ENCODE data around the gene LMX1B.

Gene LMX1B

DNA sequence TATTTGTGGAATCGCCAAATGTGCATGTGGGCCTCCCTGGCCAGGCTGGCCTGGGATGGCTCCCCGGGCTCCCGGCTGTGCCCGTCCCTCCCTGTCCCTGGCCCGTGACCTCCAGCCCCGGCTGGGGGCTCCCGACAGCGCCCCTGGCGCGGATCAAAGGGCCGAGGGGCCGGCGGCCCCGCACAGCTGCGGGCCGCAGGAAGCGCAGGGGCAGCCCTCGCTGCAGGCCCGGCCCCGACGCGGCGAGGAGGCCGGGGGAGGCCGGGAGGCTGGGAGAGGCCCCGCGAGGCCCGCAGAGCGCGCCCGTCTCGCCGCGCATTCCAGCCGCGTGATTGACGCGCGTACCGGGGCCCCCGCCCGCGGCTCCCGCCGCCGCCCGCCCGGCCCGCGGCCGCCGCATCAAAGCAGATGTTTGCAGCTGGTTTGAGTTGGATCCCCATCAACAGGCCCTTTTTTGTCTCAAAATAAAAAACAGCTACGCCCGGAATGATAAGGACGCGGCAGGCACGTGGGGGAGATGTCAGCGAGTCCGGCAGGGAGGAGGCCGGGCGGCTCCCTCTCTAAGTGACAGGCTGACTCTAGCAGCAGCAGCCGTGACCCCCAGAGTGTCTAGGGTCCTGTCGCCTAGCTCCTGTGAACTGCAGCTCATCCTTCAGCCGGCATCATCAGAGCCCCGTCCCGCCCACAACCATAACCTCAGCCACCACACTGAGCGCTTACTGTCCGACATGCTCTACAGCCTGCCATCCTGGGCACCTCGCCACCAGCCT lies 69.4 kb downstream of the LMX1B start:
- no peak for DNase-seq

DNA sequence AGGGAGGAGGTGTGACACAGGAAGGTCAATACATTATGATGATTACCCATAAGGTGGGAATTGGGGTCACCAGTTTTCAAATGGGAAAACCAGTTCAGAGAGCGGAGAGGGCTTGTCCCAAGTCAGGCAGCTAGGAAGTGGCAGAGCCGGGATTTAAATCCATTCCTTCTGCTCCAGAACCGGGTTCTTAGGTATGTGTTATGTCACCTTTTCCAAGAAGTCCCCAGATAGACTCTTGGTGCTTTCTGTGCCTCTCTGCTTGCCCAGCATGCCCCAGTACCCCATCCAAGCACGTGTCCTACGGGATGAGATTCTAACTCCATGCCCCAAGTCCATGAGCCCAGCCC lies 69.9 kb downstream of the LMX1B start:
- no peak for DNase-seq

DNA sequence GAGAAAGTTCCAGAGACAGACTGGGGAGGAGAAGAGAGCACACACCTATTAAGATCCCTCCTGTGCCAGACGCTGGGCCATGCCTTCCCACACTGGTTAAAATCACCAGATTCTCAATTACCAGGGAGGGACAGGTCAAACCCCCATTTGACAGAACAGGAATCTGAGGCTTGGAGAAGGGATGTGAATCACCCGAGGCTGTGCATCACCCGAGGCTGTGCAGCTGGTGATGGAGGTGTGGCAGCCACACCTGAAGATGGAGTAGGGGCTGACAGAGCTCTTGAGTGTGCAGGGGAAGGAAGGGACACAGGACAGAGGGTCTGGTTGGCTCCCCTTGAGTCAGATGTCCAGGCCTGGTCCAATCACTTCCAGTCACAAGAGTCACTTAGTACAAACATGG lies 70.6 kb downstream of the LMX1B start:
- DNase-seq = no peak

DNA sequence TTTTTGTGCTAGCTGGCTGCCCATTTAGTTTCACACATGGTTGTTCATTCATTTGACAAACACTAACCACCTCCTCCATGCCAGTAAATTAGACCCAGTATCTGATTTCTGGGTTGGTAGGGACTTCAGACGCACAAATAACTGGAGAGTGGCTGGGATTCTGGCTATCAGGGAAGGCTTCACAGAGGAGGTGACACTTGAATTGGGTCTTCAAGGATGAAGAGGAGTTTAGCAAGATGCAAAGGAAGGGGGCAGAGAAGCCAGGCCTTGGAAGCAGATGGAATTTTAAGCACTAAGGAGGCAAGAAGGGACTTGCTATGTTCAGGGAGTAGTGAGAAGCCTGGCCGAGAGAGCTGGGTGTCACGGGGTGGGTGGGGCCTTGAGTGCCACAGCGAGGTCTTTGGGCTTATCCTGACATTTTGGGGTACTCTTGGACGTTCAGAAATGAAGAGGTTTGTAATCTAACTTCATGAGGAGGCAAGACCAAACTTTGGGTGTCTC lies 71.3 kb downstream of the LMX1B start:
- DNase-seq = no peak

DNA sequence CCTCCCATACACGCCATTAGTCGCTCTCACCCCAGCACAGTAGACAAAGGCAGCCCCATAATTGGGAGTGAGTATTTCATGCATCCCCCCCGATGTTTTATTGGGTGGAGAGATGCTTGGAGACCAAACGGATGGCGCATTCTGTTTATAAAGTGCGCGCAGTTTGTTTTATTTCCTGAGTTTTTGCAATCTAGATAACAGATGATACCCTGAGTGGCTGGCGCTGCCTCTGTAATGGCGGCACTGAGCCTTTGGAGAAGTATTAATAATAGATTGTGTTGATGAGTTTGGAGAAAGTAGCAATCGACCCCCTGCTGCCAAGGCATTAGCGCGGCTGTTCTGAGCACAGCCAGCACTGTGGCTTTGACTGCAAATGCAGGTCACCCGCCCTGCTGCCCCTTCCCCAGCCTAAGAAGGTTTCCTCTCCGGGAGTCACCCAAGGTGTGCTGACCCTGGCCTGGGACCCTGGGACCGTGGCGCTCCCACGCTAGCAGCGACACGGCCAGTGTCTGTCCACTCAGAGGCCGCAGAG lies 74.3 kb downstream of the LMX1B start:
- no peak for DNase-seq

DNA sequence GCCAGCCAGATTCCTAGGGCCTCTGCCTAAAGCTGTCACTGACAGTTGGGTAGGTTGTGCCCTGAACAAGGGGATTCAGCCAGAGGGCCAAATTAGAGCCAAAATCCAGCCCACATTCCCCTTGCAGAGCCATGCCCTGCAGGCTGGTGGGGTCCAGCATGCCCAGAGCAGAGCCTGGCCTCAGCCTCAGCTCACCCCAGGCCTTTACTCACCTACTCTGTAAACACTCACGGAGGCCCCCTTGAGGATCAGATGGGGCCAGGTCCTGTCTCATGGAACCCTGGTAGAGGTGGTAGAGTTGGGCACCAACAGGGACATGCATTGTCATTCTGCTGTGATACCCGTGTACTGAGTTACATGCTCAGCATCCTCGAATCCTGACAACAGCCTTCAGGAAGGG lies 74.9 kb downstream of the LMX1B start:
- DNase-seq = no peak

DNA sequence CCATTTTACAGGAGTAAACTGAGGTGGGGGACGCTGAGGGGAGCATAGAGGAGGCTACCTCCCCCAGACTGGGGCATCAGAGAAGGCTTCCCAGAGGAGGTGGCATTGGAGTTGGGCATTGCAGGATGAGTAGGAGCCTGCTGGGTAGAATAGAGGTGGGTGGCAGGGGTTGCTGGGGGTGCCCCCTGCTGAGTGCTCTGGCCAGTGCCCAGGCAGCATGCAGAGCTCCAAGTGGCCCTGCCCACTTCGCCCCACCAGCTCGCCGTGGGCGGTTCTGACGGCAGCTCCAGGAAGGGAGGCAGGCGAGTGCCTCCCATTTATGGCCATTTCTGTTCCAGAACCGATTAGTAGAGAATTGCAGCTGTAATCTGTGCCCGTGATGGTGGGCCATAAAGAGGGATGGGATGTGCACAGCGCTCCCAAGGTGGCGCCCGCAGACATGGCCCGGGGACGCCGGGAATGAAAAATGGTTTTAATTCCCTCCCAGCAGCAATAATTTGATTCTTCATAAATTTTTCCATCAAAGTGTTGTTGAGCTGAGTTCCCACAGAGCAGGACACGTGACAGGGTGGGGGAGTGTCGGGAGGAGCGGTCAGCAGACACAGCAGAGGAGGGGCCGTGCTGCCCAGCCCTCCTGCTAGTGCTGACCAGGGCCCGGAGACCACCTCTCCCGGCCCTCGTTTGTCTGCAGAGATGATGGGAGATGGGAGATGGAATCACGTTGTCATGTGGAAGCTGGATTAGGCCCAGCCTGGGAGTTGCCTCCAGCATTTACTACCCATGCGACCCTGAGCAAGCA lies 75.5 kb downstream of the LMX1B start:
- DNase-seq = no peak

DNA sequence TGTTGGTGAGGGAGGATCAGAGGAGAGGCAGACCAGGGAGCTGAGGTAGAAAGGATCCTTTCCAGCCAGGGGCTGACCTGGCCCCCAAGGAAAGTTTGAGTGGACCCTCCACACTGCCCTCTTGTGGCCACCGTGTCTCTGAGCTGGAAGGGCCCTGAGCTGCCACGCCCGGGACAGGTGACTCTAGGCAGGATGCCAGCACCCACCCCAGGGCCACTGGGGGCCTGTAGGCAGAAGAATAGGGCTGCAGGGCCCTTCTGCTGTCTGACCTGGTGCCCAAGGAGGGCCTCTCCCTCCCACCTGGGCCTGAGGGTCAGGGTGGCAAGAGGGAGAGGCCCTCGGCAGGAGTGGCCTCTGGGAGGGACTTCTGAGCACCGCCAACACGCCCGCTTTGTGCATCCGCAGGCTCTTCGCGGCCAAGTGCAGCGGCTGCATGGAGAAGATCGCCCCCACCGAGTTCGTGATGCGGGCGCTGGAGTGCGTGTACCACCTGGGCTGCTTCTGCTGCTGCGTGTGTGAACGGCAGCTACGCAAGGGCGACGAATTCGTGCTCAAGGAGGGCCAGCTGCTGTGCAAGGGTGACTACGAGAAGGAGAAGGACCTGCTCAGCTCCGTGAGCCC lies 76.8 kb downstream of the LMX1B start:
- DNase-seq = peak; percentile 59

DNA sequence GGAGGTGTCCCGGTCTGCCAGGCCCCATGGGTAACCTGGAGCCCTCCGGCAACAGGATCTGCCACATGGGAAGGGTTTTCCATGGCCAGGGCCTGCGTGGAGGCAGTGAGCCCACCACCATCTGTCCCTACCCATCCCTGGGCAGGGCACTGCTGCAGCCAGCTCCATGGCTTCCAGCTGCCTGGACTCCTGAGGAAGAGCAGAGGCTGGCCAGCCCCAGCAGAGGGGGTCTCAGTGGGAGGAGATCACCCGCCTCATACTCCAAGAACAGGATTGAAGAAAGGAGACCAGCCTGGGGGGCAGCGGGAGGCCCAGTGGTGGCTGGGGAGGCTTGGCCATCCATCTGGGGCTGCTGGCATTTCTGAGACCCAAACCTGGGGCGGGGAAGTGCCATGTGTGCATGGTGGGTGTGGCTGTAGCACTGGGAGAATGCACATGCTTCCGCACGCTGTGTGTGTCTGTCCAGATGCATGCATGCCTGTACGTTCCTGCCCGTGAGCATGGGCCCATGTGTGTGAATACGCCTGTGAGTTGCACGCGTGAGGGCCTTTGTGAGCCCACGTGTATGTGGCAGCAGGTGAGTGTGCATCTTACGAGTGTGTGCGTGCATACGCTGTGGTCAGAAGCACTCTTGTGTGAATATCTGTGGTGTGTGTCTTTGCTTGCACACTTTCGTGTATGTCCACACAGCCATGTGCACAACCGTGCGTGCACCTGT lies 78.5 kb downstream of the LMX1B start:
- no peak for DNase-seq

DNA sequence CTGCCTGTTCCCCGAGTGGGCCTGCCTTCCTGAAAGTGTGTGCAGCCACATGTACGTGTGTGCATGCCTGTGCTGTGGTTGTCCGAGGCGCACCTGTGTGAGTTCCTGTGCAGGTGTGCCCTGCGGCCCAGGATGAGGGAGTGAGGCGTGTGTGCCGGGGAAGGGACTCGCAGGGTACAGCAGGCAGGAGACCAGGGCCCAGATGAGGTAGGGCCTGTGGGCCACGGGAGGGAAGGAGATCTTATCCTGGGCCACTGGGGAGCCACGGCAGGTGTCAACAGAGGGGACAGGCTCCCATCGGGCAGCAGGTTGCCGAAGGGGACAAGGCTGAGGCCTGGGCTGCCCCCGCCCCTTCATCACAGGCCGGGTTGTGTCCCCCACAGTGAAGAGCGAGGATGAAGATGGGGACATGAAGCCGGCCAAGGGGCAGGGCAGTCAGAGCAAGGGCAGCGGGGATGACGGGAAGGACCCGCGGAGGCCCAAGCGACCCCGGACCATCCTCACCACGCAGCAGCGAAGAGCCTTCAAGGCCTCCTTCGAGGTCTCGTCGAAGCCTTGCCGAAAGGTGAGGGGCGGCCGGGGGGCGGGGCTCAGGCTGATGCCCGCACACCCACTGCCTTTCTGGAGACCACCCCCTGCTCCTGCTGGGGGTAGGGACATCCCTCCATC lies 79.2 kb downstream of the LMX1B start:
- no peak for DNase-seq

DNA sequence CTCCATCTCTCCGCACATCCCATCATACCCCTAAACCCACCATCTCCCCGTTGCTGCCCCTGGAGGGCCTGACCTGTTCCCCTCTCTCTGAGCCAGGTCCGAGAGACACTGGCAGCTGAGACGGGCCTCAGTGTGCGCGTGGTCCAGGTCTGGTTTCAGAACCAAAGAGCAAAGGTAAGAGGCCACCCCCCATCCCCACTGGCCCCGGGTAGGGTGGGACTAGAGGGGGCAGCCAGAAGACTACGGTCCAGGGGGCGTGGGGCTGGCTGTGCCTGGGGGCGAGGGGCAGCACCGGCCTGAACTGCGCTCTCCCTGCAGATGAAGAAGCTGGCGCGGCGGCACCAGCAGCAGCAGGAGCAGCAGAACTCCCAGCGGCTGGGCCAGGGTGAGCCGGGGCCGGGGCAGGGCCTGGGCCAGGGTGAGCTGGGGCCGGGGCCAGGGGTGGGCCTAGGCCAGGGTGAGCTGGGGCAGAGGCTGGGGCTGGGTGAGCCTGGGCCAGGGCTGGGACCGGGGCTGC lies 79.8 kb downstream of the LMX1B start:
- DNase-seq = no peak

DNA sequence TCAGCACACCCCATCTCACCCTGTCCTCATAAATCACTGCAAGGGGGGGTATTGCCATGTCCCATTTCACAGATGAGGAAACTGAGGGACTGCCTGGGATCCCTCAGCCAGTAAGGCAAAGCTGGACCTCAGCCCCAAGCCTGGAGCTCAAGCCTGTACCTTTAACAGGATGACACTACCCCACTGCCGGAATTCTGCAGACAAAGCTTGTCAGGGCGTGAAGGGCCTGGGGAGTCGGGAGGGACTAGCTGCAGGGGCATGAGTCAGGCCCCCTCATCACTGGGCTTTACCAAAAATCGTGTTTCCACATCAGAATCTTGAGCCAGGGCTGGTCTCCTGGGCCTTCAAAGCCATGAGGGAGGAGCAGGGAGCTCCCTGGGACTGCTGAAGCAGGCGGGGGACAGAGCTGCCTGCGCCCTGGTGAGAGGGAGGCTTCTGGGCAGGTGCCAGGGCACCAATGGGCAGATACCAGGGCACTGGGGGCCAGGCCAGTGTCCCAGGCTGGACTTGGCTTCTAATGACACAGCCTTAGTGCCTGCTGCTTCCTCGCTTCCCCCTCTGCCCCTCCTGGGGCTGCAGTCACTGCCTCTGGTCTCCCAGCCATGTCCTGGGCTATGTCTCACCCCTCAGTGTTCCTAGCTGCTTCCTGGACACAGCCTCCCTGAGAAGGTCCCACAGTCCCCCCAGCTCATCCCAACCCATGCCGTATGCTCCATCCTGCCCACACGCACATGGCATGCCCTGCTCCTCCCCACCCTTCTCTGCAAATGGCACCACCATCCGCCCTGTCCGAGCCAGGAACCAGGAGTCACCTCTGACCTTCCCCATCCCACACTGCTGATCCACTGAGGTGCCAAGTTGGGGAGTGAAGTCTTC lies 80.7 kb downstream of the LMX1B start:
- no peak for DNase-seq

DNA sequence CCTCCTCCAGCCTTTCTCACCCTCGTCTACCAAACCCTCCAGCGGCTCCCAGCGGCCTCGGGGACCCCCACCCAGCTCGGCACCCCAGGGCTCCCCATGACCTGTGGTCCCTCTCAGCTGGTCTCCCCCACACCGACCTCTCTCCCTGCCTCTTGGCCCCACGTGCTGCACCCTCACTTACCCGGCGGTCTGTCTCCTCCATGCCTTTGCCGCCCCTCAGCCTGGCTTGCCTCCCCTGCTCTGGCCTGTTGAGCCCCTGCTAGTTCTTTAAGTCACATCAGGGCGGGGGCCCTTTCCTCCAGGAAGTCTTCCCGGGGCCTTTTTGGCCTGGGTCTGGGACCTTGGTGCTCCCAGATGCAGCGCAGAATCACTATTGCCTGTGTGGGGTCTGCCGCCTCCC lies 81.5 kb downstream of the LMX1B start:
- DNase-seq = no peak

DNA sequence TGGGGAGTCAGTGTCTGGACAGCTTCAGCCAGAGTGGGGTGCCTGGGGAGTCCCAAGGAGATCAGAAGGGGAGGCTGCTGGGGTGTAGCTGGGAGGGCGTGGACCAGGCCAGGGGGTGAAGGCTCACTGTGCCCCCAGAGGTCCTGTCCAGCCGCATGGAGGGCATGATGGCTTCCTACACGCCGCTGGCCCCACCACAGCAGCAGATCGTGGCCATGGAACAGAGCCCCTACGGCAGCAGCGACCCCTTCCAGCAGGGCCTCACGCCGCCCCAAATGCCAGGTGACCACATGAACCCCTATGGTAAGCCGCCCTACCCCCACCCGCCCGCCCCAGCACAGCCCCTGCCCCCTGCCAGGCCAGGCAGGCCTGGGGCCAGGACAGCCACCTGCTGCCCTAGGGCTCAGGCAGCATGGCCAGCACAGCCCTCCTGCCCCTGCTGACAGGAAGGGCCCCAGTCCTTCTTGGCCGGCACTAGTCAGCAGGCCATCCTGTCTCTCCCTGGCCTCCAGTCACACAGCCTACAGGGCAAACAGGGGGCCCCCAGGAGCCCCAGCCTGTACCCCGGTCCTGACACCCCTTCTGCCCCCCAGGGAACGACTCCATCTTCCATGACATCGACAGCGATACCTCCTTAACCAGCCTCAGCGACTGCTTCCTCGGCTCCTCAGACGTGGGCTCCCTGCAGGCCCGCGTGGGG lies 82.1 kb downstream of the LMX1B start:
- DNase-seq = no peak

DNA sequence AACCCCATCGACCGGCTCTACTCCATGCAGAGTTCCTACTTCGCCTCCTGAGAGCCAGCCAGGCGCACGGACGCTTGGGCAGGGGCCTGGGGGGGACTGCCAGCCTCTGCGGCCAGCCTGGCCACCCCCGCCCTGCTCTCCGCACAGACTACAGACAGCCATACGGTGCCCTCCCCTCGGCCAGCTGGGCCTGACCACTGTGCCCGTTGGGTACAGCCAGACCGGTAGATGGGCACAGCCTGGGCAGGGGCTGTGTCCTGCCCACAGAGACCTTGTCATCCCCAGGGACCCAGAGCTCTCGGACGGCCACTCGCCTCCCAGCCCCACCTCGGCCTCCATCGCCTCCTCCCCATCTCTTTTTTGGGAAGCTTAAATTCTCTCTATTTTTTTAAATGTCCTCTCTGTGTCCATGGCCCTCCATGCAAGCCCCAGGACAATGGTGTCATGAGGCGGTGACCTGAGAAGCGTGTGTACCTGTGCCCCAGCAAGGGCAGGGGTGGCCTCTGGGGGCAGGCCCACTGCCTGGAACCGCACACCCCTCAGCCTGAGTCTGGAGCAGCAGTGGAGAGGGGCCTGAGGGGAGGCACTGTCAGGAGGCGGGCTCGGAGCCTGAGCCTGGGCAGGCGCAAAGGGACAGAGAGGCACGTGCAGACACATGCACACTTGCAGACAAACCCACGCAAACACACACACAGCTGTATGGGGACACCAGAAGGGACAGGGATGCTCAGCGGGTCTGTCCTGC lies 82.8 kb downstream of the LMX1B start:
- no peak for DNase-seq

DNA sequence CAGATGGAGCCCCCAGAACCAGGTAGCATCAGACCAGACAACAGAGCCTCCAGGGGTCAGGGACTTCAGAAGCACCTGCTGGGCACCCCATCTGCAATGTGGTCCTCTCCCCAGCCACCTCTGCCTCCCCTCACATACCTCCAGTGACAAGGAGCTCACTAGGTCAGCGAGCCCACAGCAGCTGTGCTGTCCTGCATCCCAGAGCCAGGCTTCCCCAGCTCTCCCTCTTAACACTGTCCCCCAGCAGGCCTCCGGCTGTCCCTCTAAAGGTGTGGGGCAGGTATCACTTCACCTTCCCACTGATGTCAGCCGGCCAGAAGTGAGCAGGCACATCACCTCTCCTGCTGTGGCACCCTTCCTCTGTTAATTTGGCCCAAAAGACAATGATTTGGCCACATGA lies 83.6 kb downstream of the LMX1B start:
- DNase-seq = no peak

DNA sequence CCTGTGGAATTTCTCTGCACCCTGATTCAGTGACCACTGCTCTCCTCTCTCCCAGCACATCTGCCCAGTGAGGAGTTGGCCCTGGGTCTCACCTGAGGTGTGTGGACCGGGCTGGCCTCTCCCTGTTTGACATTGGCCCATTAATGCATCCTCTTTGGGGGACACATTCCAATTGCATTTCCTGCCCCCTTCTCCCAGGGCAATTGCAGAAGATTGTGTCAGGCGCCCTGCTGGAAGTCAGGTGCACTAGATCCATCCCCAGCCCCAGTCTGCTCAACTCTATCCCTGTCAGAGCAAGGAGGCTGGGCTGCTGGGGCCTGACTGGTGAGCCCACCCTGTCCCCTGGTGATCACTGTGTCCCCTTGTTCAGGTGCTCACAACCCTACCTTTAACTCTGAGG lies 84.5 kb downstream of the LMX1B start:
- DNase-seq = no peak

DNA sequence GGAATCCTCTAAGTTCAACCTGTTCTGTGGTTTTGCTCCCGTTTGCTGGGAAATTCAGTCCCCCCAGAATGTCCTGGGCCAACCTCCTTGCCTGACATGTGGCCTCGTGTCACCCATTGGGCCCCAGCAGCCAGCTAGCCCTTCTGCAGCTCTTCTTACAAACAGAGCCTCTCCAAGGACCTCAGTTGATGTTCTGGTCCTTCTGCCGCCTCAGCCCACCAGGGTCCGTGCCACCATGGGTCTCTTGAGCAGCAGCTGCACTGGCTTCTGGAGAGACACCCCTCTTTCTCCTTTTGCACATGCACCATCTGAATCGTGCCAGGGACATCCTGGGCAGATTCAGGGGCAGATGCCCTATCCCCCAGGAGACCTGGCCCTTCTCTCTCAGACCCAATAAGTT lies 85.0 kb downstream of the LMX1B start:
- no peak for DNase-seq

DNA sequence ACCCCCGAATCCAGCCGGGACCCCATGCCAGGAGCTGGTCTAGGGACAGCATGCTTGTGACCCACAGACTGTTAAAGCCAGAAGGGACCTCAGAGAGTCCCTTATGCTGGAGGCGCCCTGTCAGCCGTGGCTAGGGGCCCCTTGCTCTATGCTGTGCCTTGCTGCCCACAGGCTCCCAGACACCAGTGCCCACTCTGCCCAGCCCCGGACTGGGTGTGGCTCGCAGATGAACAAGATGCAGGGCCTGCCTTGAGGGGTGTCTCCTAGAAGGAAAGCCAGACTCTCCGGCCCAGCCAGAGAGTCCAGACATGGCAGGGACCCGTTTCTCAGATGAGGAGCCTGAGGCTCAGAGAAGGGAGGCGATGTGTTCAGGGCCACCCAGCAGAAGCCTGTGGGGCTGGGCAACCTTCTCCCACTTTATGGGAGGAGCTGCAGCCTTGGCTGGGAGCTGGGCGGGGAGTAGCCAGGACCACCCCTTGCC lies 85.7 kb downstream of the LMX1B start:
- DNase-seq = no peak

DNA sequence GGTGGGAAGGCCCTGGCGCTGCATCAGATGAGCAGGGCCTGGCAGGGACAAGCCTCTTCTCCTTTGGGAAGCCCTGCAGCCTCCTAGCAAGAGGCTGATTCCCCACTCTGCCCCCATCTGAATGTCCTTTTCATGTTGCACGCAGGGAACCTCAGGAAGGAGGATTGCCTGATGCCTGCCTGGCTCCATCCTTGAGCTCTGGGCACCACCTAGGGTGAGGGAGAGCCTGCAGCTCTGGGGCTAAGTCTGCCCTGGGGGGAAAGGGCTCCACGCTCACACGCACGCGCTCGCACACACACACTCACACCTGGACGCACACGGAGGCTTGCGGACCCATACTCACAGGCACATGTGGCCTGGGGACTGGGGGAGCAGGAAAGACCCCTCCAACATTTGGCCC lies 86.6 kb downstream of the LMX1B start:
- no peak for DNase-seq

Measured in stimulated activated CD4-positive, alpha-beta T cell treated with anti-CD3 and anti-CD28 coated beads, Interleukin-12 subunit alpha, Interleukin-12 subunit beta, amount 100 ng/mL, for 4 hours (primary cell).